SIG-M5 (cell line): Measurements from ENCODE around the gene RELA.
"Not testable (repeated sequence)": the region's sequence is repeated elsewhere in the genome, so short reads cannot be mapped to it uniquely, and the experiment has no call there.

ENCODE experiments used
- DNase-seq: peaks from one replicate; lab custom pipeline; 2025; lab: John Stamatoyannopoulos, UW

The RELA gene

DNA sequence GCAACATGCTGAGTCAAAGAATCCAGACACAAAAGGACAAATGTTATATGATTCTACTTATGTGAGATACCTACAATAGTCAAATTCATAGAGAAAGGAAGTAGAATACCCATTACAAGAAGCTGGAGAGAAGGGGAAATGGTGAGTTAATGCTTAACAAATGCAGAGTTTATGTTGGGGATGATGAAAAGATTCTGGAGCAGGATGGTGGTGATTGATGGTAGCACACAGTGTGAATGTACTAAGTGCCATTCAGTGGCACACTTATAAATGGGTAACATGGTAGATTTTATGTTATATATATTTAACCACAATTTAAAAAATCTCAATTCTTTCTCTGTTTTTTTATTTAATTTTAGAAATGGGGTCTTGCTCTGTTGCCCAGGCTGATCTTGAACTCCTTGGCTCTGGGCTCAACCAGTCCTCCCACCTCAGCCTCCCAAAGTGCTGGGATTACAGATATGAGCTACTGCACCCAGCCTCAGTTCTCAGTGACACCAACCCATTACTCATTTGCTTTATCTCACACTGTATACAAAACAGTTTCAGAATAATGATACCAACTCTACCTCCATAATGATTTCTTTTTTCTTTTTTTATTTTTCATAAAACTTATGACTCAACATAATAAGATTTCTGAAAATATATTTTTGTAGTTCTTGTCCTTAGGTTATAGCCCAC, 9.6 kb upstream of the RELA start:
- DNase-seq, result no peak

DNA sequence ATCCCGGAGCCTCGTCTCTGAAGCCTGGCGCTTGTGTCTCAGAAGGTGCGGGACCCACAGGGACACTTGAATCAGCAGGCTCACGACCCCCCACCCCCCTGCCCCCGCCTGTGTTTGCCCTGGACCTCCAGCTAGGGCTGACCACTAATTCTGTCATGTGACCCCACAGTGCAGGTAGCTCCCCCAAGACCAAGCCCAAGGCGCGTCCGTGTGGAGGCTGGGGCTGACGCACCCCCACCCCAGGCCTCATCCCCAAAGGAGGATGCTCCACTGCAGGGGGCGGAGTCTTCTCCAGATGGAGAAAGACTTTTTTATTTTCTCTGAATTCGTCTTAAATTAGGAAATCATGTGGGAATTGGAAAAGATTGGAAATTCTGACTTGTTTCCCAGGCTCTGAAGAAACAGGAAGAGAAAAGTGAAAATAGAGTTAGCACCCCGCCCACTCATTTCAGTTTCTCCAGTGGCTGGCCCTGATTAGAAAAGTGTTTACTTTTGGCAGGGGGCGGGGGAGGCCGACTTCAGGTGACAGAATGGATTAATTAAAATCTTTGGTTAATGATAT, 1.0 kb upstream of the RELA start:
- DNase-seq, result no peak

DNA sequence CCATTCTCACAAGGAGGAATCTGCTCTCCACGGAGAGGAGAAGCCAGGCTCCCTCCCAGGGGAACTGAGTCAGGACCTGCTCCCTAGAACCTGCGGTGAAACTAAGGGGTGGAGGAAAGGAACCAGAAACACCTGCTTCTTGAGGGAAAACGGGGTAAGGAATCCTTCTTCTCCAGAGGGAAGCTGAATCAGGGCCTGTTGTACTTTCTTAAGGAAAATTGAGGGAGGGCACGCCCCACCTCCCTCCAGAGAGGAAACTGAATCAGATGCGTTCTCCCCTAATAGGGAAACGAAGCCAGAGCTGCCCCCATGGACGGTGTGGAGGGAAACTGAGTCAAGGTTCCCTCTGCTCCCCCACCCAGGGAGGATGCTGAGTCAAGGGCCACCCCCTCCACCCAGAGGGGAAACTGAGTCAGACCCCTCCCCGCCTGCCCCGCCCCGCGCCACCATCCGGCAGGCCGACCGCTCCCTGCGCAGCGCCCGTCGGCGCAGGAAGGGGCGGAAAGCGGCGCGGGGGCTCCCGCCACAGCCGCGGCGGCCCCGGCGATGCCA, 393 bp downstream of the RELA start:
- DNase-seq, result no peak

DNA sequence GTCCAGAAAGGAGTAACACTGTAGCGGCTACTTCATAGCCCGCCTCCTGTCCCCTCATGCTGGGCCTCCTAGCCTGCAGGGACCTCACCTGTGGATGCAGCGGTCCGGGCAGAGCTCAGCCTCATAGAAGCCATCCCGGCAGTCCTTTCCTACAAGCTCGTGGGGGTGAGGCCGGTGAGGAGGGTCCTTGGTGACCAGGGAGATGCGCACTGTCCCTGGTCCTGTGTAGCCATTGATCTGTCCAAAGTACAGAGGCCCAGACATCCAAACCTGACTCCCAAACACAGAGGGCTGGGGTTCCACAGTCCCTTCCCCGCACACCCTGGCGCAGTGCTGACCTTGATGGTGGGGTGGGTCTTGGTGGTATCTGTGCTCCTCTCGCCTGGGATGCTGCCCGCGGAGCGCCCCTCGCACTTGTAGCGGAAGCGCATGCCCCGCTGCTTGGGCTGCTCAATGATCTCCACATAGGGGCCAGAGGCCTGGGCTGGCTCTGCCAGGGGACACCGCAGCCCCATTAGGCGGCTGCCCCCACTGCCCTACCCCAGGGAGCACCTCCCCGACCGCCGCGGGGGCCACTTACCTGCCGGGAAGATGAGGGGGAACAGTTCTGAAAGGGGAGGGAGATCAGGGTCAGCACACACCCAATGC, 993 bp downstream of the RELA start:
- no peak for DNase-seq

DNA sequence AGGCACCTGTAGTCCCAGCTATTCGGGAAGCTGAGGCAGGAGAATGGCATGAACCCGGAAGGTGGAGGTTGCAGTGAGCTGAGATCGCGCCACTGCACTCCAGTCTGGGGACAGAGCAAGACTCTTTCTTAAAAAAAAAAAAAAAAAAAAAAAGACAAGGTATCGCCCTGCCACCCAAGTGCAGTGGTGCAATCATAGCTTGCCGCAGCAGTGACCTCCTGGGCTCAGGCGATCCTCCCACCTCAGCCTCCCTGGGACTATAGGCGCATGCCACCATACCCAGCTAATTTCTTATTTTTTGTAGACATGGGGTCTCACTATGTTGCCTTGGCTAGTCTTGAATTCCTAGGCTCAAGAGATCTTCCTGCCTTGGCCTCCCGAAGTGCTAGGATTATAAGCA, 1.8 kb downstream of the RELA start:
- DNase-seq, result not testable (repeated sequence)

DNA sequence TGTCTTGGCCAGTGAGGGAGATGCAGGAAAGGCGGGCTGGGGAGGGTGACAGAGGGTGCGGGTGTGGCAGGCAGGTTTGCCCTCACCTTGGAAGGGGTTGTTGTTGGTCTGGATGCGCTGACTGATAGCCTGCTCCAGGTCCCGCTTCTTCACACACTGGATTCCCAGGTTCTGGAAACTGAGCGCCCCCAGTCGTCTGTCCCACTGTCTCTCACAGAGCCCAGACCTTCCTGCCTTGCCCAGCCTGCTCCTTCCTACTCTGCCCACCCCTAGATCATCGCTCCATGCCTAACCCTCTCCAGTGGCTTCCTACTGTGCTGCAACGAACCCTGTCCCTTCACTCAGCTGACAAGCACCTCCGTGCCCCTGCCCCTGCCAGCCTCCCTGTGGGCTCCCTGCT, 2.7 kb downstream of the RELA start:
- DNase-seq, result no peak

DNA sequence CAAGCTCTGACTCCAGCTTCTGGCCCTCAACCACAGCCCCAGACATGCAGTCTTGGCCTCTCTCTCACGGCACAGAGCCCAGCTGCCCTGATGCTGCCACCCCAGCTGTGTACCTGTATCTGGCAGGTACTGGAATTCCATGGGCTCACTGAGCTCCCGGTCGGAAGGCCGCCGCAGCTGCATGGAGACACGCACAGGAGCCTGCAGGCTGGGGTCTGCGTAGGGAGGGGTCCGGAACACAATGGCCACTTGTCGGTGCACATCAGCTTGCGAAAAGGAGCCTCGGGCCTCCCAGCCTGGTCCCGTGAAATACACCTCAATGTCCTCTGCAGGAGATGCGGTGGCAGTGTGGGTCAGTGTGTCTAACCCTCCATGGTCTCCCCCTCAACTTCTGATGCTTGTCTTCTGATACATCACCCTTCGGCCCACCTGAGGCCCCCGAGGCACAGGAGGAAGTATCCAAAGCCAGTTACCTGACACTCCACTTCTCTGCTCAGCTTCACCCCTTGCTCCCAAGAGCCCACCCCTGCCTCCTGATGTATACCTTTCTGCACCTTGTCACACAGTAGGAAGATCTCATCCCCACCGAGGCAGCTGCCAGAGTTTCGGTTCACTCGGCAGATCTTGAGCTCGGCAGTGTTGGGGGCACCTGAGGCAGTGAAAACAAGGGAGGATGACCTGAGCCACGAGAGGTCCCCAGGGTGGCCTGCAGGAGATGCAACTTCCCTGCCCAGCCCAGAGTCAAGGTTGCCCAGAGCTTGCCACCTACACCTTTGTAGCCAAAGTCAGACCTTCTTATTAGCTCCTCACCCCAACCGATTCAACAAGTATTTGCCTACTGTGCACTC, 4.3 kb downstream of the RELA start:
- no peak for DNase-seq

DNA sequence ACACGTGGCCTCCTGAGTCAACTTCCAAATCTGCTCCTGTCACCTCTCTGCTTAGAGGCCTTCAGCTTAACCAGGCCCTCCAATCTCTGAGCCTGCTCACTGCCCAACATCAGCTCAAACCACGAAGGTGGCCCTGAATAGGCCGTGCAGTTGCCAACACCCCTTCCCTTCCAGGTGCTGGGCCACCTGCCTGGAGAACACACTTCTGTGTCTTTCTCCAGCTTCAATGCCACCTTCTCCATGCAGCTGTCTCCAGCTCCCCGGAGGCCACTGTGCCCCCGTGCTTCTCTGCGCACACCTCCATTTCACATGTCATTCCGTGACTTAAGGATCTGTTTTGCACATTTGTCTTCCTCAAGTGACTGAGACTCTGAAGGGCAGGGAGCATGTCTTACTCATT, 5.3 kb downstream of the RELA start:
- DNase-seq, result no peak

DNA sequence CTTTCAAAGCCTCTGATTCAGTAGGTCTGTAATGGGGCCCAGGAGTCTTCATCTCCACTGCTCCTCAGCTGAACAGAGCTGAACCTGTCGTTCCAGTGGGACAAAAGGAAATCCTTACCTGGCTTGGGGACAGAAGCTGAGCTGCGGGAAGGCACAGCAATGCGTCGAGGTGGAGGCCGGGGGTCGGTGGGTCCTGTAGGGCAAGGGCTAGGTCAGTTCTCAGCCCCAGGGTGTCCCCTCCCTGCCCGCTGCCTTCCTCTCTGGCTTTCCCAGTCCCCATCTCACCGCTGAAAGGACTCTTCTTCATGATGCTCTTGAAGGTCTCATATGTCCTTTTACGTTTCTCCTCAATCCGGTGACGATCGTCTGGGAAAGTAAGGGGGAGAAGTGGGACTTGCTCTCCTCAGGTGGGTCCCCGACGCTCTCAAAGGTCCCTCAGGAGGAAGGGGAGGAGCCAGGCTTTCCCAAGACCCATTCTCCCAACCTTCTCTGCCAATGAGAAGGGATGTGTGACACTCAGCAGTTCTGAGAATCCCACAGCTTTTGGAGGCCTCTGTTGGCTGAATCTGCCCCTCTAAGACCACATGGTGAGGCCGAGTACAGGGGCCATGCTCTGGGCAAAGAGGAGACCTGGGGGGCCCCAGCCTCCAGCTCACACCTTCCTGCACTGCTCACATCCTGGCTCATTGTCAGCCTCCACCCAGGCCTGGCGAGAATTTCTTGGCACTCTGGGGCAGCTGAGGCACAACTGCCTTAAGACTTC, 7.0 kb downstream of the RELA start:
- DNase-seq, result no peak

DNA sequence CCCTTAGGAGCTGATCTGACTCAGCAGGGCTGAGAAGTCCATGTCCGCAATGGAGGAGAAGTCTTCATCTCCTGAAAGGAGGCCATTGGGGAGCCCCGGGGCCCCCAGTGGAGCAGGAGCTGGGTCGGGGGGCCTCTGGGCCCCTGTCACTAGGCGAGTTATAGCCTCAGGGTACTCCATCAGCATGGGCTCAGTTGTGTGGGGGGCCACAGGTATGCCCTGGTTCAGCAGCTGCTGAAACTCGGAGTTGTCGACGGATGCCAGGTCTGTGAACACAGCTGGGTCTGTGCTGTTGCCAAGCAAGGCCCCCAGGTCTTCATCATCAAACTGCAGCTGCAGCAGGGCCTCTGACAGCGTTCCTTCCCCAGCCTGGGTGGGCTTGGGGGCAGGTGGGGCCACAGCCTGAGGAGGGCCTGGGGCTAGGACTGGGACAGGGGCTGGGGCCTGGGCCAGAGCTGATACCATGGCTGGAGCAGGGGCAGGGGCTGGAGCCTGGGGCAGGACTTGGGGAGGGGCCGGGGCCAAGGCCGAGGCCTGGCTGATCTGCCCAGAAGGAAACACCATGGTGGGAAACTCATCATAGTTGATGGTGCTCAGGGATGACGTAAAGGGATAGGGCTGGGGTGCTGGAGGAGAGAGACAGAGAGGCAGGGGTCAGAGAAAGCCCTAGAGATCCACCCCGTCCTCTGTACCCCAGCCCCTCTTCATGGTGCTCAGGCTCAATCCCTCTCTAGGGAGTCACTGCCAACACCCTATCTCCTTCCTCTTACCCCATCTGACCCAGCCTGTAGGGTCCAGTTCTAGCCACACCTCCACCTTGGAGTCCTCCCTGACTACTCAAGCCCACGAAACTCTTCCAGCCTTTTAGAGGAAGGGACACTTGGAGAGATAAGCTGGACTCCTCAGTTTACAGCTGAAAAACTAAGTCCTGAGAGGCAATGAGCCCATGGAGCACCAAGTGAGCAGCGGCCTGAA, 8.1 kb downstream of the RELA start:
- no peak for DNase-seq

DNA sequence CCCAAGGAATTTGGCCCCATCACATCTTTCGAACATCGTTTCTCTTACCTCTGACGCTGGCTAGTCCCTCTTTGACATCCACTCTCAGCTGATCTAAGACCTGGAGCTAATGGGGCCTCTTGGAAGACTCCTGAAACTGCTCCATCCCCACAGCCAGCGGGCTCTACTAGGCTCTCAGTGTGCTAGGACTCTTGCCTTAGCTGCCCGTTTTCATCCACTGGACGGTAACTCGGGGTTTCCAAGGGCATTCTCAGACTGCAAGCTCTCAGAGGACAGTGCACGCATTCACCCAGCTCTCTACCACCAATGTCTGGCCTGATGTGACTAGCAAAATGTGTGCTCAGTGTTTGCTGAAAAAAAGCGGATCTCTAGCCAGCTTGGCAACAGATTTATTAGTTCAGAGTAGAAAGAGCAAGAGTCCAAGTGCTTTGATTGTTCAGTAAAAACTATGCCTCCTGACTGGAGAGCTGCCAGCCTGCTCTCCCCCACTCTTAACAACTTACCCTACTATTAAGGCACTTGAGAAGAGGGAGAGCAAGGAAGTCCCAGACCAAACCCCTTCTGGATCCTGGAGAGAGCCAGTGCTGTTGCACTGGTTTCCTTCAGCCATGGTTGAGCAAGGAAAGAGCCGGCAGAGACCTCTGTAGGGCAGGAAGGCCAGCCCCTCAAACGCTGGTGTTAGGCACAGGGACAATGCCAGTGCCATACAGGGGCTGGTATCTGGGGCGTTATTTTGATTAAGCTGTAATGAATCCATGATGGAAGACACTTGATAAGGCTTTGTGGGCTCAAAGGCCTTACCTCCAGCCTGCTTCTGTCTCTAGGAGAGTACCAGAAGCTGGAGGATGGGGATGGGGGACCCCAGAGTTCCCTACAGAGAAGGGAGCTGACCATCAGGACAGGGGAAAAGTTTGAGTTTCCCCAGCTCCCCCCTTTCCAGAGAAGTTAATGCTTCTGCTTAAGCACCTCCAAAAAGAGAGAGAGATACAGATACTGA, 9.2 kb downstream of the RELA start:
- no peak for DNase-seq

DNA sequence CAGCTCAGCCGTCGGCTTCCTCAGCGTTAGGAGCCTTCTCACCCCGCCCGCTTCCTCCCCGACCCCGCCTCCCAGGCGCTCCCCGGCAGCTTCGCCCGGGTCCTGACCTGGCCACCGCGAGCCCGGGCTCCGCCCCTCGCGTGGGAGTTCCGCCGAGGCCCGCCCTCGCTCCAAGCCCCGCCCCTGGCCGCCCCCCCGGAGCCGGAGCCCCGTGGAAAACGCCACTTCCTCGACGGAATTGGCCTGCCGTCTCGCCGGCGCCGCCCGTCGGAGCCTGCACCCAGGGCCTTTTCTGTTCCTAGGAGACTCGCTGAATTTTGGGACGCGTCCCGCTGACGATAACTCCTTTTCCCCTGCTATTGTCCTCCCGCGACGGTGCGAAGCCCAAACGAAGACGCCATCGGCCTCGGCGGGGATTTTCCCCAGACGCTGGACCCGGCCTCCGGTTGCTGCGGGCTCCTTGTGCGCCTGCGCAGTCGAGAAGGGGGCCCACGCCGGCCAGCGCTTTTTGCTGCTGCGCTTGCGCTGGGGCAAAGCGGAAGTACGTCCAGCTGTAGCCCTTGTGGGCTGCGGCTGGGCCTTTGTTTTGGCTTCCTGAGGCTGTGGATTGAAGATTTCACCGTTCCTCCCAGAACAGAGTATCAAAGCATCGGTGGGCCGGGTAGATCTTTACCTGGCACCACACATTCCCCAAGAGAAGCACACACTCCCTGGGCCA, 10.0 kb downstream of the RELA start:
- peak; percentile 11 for DNase-seq

DNA sequence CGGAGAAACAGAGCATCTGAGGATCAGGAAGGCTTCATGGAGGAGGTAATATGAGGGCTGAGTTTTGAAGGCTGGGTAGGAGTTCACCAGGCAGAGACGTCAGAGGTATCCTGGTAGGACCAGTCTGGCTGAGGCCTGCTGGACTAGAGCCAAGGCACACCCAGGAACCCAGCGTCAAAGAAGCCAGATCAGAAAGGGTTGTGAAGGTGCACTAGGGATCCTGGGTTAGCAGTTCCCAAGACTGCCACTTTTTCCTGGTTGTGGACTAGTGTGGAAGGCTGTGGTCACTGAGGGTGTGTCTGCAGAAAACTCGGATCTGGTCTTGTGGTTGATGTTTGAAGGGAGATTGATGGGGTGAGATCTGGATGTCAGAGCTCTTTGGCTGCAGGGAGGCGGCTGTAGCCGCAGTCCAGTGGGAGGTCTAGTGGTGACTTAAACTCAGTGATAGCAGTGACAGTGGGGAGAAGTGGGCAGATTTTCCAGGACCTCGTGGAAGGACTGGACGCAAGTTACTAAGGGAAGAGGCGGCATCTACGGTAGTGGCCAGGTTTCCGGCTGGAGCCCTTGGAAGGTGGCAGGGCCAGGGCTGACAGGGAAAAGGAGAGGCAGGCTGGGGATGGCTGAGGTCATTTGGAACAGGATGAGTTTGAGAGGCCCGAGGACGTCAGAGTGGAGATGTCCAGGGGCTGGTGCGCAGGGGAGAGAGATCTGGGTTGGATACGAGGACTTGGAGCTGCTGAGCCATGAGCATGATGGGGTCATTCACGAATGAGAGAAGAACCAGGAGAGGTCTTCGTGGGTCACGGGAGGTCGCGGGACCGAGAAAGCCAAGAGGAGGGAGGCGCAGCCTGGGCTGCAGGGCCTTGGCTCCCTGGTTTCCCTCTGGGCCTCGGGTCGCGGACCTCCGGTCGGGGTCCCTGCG, 10.9 kb downstream of the RELA start:
- no peak for DNase-seq

DNA sequence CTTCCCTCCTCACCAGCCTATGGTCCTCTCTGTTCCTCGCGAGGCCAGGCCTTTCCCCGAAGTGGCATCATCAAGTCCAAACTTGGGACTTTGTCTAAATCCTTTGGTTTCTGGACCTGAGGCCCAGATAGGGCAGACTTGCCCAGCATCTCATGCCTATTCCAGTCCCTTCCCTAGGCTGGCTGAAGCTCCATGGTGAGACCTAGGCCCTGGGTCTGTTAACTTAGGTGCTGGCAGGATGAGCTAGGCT, 11.5 kb downstream of the RELA start:
- no peak for DNase-seq

DNA sequence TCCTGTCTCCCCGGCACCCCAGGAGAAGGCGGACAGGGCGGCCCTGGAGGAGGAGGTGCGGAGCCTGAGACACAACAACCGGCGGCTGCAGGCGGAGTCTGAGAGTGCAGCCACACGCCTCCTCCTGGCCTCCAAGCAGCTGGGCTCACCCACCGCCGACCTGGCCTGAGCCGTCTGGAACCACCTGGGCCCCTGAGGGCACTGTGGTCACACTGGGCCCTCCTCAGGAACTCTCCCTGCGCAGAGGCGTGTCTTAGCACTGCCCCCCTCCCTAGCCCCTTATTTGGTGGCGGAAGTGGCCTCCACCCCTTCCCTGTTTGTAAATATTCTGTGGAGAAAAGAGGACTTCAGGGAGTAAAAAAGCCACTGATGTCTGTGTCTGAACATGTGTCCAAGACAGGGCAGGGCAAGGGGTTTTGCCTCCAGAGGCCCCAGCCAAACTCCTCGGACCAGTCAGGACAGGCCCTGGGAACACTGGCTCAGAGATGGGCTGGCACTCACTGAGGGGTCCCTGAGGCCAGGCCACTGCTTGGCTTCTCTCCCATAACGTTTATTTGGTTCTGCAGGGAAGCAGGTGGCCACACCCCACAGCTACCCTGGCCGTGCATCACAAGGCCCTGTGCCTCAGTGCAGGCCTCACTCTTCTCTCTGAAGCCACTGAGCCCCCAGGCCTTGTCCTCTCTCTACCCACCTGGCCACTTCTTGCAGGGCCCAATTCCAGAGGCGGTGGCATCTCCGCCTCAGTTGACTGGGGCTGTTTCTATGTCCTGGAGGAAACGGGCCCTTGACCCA, 12.0 kb downstream of the RELA start:
- DNase-seq, result no peak

DNA sequence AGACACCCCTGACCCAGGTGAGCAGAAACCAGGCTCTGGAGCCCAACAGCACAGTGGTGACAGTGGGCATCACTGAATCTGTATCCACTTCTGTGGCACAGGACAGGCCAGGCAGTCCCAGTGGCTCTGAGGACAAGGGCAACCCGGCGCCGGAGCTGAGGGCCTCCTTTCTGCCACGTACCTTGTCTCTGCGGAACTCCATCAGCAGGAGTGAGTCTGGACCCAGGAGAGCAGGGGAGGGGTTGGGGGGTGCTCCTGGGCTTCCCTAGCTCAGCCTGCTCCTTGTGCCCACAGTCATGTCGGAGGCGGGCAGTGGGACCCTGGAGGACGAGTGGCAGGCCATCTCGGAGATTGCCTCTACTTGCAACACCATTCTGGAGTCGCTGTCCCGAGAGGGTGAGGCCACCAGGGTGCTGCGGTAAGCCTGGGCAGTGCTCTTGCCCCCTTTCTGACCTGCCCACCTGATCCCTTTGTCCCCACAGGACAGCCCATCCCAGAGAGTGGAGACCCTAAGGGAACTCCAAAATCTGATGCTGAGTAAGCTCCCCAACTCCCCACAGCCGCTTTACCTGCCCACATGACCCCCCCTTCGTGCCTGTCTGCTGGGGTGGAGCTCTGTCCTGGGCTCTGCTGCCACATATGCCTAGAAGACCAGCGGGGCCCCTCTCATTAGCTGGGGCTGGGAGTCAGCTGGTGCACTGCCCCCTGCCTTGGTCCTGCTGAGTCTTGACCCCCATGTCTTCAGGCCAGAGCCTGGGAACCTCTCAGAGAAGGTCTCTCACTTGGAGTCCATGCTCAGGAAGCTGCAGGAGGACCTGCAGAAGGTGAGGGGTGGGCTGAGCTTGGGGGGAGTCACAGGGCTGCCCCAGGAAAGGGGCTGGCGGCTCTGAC, 12.8 kb downstream of the RELA start:
- DNase-seq, result no peak
